Measurements from ENCODE around the gene MGAT4D.

- TF ChIP-seq CTCF (optimal IDR thresholded peaks at IDR 0.05 in 1 of 3, IDR thresholded peaks at IDR 0.05 in 1 of 3, conservative IDR thresholded peaks at IDR 0.05 in 1 of 3; ENCODE audit: extremely low read depth in 1 of 3, insufficient read depth in 2 of 3, low read length in 3 of 3) (no peak), EZH2 (IDR thresholded peaks at IDR 0.05; ENCODE audit: low read length) (no peak)
Measured at GRCh38 chr4:140395668-140396067, 102.4 kb downstream of the MGAT4D start.

Data from keratinocyte (primary cell).